Ovary (tissue), 3 donors: Measurements from ENCODE around the gene TMEM134.

ENCODE experiments used
- CTCF ChIP-seq, 3 donors: fragments of 450-650 bp in 2 of 3; fragments of 200-600 bp in 1 of 3; IDR thresholded peaks; one replicate each; pipeline versions ENCODE4 v1.5.1 to v1.8.0; 2016 to 2022; ENCODE audit warnings: antibody characterized with exemption in 3 of 3, mild to moderate bottlenecking in 1 of 3
- POLR2A ChIP-seq: fragments of 450-650 bp; IDR thresholded peaks from one replicate; pipeline ENCODE4 v1.6.1; 2017; ENCODE audit warnings: antibody characterized with exemption, mild to moderate bottlenecking, moderate library complexity
- donor health status: DM: no; HTN: no; CAD: no.

GRCh38 chr11:67465189-67465510 lies 3.9 kb downstream of the TMEM134 start:
- TF ChIP-seq CTCF (IDR thresholded peaks at IDR 0.05) (no peak), POLR2A (no peak)
